ENCODE results near the gene DCUN1D3.

DCUN1D3 gene

DNA sequence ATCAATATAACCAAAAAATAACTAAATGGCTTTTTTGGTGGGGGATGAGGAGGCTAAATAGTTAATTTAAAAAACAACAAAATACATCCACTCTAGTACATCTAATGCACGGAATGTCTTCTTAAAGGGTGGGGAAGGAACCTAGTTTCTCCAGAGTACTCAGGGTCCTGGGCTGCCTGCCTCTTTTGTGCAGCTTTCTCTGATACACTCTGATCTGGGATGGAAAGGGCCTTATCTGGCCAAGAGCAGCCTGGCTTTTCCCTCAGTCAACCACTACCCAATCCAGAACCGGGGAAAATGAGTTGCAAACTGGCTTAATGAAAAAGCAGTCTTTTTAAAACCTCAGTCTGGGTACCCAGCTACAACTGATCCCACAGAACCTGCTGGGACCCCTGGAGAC lies 42.9 kb downstream of the DCUN1D3 start:
- H3K4me3 ChIP-seq (ENCODE audit: low read depth, low read length, poor library complexity, severe bottlenecking), result no peak overlapping the region
- no peaks in the 10 kb centered on the region for H3K9me3 ChIP-seq (ENCODE audit: low read length)
- no peaks in the 10 kb centered on the region for H3K4me1 ChIP-seq (ENCODE audit: insufficient read depth, low read length, severe bottlenecking)
- TF ChIP-seq EZH2 (IDR thresholded peaks at IDR 0.05; ENCODE audit: borderline replicate concordance, low read length), result no peak
- TF ChIP-seq, protein P1, sequence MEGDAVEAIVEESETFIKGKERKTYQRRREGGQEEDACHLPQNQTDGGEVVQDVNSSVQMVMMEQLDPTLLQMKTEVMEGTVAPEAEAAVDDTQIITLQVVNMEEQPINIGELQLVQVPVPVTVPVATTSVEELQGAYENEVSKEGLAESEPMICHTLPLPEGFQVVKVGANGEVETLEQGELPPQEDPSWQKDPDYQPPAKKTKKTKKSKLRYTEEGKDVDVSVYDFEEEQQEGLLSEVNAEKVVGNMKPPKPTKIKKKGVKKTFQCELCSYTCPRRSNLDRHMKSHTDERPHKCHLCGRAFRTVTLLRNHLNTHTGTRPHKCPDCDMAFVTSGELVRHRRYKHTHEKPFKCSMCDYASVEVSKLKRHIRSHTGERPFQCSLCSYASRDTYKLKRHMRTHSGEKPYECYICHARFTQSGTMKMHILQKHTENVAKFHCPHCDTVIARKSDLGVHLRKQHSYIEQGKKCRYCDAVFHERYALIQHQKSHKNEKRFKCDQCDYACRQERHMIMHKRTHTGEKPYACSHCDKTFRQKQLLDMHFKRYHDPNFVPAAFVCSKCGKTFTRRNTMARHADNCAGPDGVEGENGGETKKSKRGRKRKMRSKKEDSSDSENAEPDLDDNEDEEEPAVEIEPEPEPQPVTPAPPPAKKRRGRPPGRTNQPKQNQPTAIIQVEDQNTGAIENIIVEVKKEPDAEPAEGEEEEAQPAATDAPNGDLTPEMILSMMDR (IDR thresholded peaks at IDR 0.05; ENCODE audit: low read length), result no peak
- H3K36me3 ChIP-seq (ENCODE audit: insufficient read depth, low read length), result peaks cover 13% of the 10 kb centered on the region; the same call in 1 of the 2 replicates
- H3K27ac ChIP-seq (ENCODE audit: low read depth, low read length, poor library complexity, severe bottlenecking), result no peak overlapping the region
- no peaks in the 10 kb centered on the region for H4K20me1 ChIP-seq (ENCODE audit: insufficient read depth, low read length)
- no peaks in the 10 kb centered on the region for H3K27me3 ChIP-seq (ENCODE audit: insufficient read depth, low read length)
- no peaks in the 10 kb centered on the region for H3K79me2 ChIP-seq (ENCODE audit: insufficient read depth, low read length)
- H2AFZ ChIP-seq (ENCODE audit: low read length), result no peak overlapping the region
- no peaks in the 10 kb centered on the region for H3F3A ChIP-seq (ENCODE audit: insufficient read depth, low read length)
- no peak overlapping the region for H3K4me2 ChIP-seq (ENCODE audit: low read length)
- H3K9ac ChIP-seq (ENCODE audit: low read length), result no peak overlapping the region
- no peaks in the 10 kb centered on the region for H3K9me2 ChIP-seq (ENCODE audit: low read depth, low read length)

DNA sequence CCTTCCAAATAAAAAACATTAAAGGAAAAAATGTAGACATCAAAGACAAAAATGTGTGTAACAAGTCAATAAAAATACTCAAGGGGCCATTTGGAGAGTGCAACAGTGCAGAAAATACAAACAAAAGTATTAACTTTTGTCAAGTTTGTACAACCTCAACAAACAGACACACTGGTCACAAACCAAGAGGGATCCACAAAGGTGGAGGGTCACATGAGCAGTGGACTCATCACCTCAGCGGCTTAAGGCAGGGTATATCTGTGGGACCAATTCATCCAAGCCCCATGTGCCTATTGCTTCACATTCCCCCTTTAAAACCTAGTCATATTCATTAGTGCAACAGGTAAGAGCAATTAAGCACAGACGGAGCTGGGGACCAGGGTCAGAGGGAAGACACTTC lies 45.2 kb downstream of the DCUN1D3 start:
- no peak overlapping the region for H3K4me3 ChIP-seq (ENCODE audit: low read depth, low read length, poor library complexity, severe bottlenecking)
- H3K36me3 ChIP-seq (ENCODE audit: insufficient read depth, low read length), result peaks cover 10% of the 10 kb centered on the region; the same call in 1 of the 2 replicates
- TF ChIP-seq EZH2 (IDR thresholded peaks at IDR 0.05; ENCODE audit: borderline replicate concordance, low read length), result no peak
- H3K27me3 ChIP-seq (ENCODE audit: insufficient read depth, low read length), result no peaks in the 10 kb centered on the region
- H3K9me2 ChIP-seq (ENCODE audit: low read depth, low read length), result no peaks in the 10 kb centered on the region
- H3F3A ChIP-seq (ENCODE audit: insufficient read depth, low read length), result no peaks in the 10 kb centered on the region
- H3K9me3 ChIP-seq (ENCODE audit: low read length), result no peaks in the 10 kb centered on the region
- no peak overlapping the region for H3K27ac ChIP-seq (ENCODE audit: low read depth, low read length, poor library complexity, severe bottlenecking)
- H3K4me1 ChIP-seq (ENCODE audit: insufficient read depth, low read length, severe bottlenecking), result no peaks in the 10 kb centered on the region
- no peaks in the 10 kb centered on the region for H4K20me1 ChIP-seq (ENCODE audit: insufficient read depth, low read length)
- H3K4me2 ChIP-seq (ENCODE audit: low read length), result no peak overlapping the region
- no peak overlapping the region for H3K9ac ChIP-seq (ENCODE audit: low read length)
- H2AFZ ChIP-seq (ENCODE audit: low read length), result no peak overlapping the region
- H3K79me2 ChIP-seq (ENCODE audit: insufficient read depth, low read length), result no peaks in the 10 kb centered on the region

DNA sequence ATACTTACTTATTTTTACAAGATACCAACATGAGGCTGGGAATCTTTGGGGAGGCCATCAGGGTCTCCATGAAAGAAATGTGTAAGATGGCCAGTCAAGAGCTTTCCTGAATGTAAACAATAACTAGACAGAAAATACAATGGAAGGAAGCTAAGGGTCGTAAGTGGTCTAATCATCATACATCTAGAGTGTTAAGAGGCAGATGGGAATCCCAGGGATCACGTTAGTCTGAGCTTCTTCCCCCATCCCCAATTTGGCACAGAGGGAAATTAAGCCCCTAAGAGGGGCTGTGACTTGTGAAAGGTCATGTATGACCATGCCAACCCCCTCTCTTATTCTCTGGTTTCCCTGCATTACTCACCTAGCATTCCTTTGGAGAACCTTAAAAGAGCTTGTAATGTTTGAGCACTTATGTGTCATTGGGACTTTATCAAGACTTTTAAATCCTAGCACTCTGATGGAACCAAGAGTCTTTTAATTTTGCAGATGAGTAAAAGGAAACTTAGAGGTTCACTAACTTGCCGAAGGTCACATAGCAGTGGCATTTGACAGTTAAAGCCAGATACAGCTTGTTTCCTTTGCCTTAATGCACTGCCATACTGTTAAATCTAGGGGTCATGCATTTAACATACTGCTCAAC lies 46.1 kb downstream of the DCUN1D3 start:
- TF ChIP-seq, protein P1 (IDR thresholded peaks at IDR 0.05; ENCODE audit: low read length), result no peak
- no peak for TF ChIP-seq EZH2 (IDR thresholded peaks at IDR 0.05; ENCODE audit: borderline replicate concordance, low read length)
- H3K9ac ChIP-seq (ENCODE audit: low read length), result no peak overlapping the region
- no peaks in the 10 kb centered on the region for H4K20me1 ChIP-seq (ENCODE audit: insufficient read depth, low read length)
- H3K79me2 ChIP-seq (ENCODE audit: insufficient read depth, low read length), result no peaks in the 10 kb centered on the region
- H3K4me2 ChIP-seq (ENCODE audit: low read length), result no peak overlapping the region
- no peaks in the 10 kb centered on the region for H3K9me3 ChIP-seq (ENCODE audit: low read length)
- no peak overlapping the region for H3K27ac ChIP-seq (ENCODE audit: low read depth, low read length, poor library complexity, severe bottlenecking)
- H3F3A ChIP-seq (ENCODE audit: insufficient read depth, low read length), result no peaks in the 10 kb centered on the region
- H3K36me3 ChIP-seq (ENCODE audit: insufficient read depth, low read length), result 0 out of 2 replicates have a peak, but pooled peaks cover 4% of the 10 kb centered on the region
- H3K4me3 ChIP-seq (ENCODE audit: low read depth, low read length, poor library complexity, severe bottlenecking), result no peak overlapping the region
- no peaks in the 10 kb centered on the region for H3K27me3 ChIP-seq (ENCODE audit: insufficient read depth, low read length)
- no peaks in the 10 kb centered on the region for H3K4me1 ChIP-seq (ENCODE audit: insufficient read depth, low read length, severe bottlenecking)
- no peak overlapping the region for H2AFZ ChIP-seq (ENCODE audit: low read length)
- H3K9me2 ChIP-seq (ENCODE audit: low read depth, low read length), result no peaks in the 10 kb centered on the region

DNA sequence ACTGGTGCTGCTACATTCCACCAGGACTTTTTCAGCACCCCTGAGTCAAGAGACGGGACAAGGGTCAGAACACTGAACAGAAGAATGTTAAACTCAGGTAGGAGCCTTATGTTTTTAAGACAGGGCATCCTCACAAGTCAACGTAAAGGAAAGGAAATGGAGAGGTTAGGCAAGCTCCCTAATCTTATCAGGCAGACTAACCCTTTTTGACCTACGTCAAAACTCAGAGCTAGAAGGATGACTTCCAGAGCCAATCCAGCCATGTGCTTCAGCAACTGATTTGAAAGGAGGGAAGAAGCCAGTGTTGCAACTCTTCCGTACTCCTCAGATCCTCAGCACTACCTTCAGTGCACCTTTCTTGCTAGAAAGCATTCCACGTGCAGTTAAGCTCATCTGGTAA lies 47.0 kb downstream of the DCUN1D3 start:
- H3K36me3 ChIP-seq (ENCODE audit: insufficient read depth, low read length), result 0 out of 2 replicates have a peak, but pooled peaks cover 4% of the 10 kb centered on the region
- no peaks in the 10 kb centered on the region for H3K79me2 ChIP-seq (ENCODE audit: insufficient read depth, low read length)
- H2AFZ ChIP-seq (ENCODE audit: low read length), result no peak overlapping the region
- no peaks in the 10 kb centered on the region for H3F3A ChIP-seq (ENCODE audit: insufficient read depth, low read length)
- H3K27ac ChIP-seq (ENCODE audit: low read depth, low read length, poor library complexity, severe bottlenecking), result no peak overlapping the region
- no peaks in the 10 kb centered on the region for H3K9me2 ChIP-seq (ENCODE audit: low read depth, low read length)
- H3K9ac ChIP-seq (ENCODE audit: low read length), result no peak overlapping the region
- no peak overlapping the region for H3K4me3 ChIP-seq (ENCODE audit: low read depth, low read length, poor library complexity, severe bottlenecking)
- H3K9me3 ChIP-seq (ENCODE audit: low read length), result no peaks in the 10 kb centered on the region
- no peak for TF ChIP-seq EZH2 (IDR thresholded peaks at IDR 0.05; ENCODE audit: borderline replicate concordance, low read length)
- TF ChIP-seq, protein P1 (IDR thresholded peaks at IDR 0.05; ENCODE audit: low read length), result no peak
- H4K20me1 ChIP-seq (ENCODE audit: insufficient read depth, low read length), result no peaks in the 10 kb centered on the region
- no peaks in the 10 kb centered on the region for H3K27me3 ChIP-seq (ENCODE audit: insufficient read depth, low read length)
- H3K4me1 ChIP-seq (ENCODE audit: insufficient read depth, low read length, severe bottlenecking), result no peaks in the 10 kb centered on the region
- no peak overlapping the region for H3K4me2 ChIP-seq (ENCODE audit: low read length)
